ENCODE results near the gene SLC22A4.

SLC22A4 gene

GRCh38 chr5:132344775-132345514 lies 50.8 kb downstream of the SLC22A4 start:
- DNase-seq = no peak

- DNase-seq = no peak
Observed at GRCh38 chr5:132353486-132353995, 59.3 kb downstream of the SLC22A4 start.

- no peak for DNase-seq
Observed at GRCh38 chr5:132354381-132355139, 60.4 kb downstream of the SLC22A4 start.

- DNase-seq = no peak
Observed at GRCh38 chr5:132355140-132355765, 61.1 kb downstream of the SLC22A4 start.

GRCh38 chr5:132358775-132359174 lies 64.6 kb downstream of the SLC22A4 start:
- DNase-seq = no peak

GRCh38 chr5:132362086-132362485 lies 67.9 kb downstream of the SLC22A4 start:
- no peak for DNase-seq

- peak; percentile 81 for DNase-seq
Observed at GRCh38 chr5:132363431-132364112, 69.4 kb downstream of the SLC22A4 start.

GRCh38 chr5:132364319-132364718 lies 70.1 kb downstream of the SLC22A4 start:
- no peak for DNase-seq

- DNase-seq = peak; percentile 76
Observed at GRCh38 chr5:132365213-132365612, 71.0 kb downstream of the SLC22A4 start.

- no peak for DNase-seq
Observed at GRCh38 chr5:132368186-132368585, 74.0 kb downstream of the SLC22A4 start.

GRCh38 chr5:132369007-132369473 lies 74.8 kb downstream of the SLC22A4 start:
- no peak for DNase-seq

GRCh38 chr5:132369474-132370180 lies 75.4 kb downstream of the SLC22A4 start, which contains the start of gene SLC22A5:
Gene SLC22A5 (plus strand): TSS chr5:132369710. CDS start chr5:132369973, 263 bp downstream.
- peak; percentile 43 for DNase-seq

GRCh38 chr5:132370181-132370970 lies 76.2 kb downstream of the SLC22A4 start:
- no peak for DNase-seq

GRCh38 chr5:132370971-132371602 lies 76.9 kb downstream of the SLC22A4 start:
- no peak for DNase-seq

- no peak for DNase-seq
Observed at GRCh38 chr5:132371603-132371994, 77.4 kb downstream of the SLC22A4 start.

GRCh38 chr5:132372127-132372526 lies 77.9 kb downstream of the SLC22A4 start:
- no peak for DNase-seq

GRCh38 chr5:132372542-132372941 lies 78.3 kb downstream of the SLC22A4 start:
- DNase-seq = no peak

GRCh38 chr5:132375957-132376356 lies 81.8 kb downstream of the SLC22A4 start:
- DNase-seq = no peak

GRCh38 chr5:132376694-132377641 lies 82.8 kb downstream of the SLC22A4 start:
- no peak for DNase-seq

- no peak for DNase-seq
Observed at GRCh38 chr5:132377738-132378137, 83.5 kb downstream of the SLC22A4 start.

All from kidney glomerular epithelial cell (primary cell).